HG02852 (cell line): ENCODE results near the gene PMS1.
"Not testable (repeated sequence)": the region's sequence is repeated elsewhere in the genome, so short reads cannot be mapped to it uniquely, and the experiment has no call there.

ENCODE experiments used
- ATAC-seq: cut with Tn5 transposase; IDR thresholded peaks from one replicate; pipeline ENCODE4 v1.9.1; 2021; ENCODE audit warnings: mild to moderate bottlenecking, moderate library complexity; ENCODE audit not compliant: unreplicated experiment

The PMS1 gene

DNA sequence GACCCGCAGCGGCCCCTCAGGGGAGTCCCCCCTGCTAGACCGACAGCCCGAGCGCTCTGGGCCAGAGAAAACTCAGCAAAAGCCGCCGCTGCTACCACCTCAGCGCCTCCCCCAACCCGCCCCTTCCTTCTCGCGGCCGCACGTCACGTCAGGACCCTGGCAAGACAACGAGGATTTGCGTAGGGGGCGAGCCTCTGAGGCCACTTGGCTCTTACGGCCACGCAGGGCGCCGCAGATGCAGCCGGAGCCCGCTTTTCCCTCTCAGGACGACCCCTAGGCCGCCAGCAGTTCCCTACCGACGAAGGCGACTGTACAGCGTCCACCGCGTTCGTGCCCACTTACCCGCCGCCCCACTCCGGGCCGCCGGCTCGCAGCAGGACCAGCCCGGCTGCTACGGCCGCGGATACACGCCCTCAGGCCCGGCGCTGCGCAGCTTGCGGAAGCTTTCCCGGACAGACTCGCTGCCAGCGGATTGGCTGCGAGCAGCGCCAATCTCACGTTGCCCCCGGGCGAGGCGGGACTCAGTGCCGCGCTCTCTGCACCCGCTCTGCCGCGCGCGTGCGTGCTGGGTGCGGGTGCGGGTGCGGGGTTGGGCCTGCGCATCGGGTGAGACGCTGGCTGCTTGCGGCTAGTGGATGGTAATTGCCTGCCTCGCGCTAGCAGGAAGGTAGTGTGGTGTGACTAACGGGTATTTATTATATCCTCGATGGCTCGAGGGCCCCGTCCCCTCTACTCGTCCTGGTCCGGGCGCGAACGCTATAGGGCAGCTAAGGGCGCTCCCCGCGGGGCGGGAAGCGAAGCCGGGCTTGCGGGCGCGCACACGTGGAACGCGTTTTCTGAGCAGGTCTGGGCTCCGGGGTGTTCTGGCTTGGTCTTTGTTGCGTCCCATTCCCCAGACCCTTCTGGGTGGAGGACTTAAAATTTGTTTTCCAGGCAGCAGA, at the start of gene PMS1, which contains the start of gene ORMDL1:
Gene PMS1 (plus strand): TSS at position 524 of the 941 bp plus-strand sequence. CDS start 7,360 bp downstream, outside the sequence.
Gene ORMDL1 (minus strand): TSS at position 413 of the 941 bp plus-strand sequence. CDS start 1,744 bp downstream, outside the sequence.
- ATAC-seq: peak; percentile 90

DNA sequence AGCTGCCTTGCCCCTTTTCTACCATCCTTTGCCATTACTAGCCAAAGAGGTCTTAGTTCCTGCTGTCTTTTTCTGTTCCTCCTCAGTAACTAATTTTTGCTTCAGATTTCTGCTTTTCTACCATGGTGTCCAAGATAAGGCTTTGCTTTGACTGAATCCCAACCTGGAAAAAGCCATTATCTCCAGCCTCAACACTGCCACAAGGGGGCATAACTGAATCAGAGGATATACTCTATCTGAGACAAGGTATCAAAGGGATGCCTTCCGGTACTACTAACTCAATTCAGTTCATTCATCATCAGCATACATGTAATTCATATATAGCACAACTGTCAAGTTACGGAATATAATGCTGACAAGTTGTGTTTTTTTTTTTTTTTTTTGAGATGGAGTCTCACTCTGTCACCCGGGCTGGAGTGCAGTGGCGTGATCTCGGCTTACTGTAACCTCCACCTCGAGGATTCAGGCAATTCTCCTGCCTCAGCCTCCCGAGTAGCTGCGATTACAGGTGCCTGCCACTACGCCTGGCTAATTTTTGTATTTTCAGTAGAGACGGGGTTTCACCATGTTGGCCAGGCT, 33.1 kb upstream of the PMS1 start:
- peak; percentile 61 for ATAC-seq

DNA sequence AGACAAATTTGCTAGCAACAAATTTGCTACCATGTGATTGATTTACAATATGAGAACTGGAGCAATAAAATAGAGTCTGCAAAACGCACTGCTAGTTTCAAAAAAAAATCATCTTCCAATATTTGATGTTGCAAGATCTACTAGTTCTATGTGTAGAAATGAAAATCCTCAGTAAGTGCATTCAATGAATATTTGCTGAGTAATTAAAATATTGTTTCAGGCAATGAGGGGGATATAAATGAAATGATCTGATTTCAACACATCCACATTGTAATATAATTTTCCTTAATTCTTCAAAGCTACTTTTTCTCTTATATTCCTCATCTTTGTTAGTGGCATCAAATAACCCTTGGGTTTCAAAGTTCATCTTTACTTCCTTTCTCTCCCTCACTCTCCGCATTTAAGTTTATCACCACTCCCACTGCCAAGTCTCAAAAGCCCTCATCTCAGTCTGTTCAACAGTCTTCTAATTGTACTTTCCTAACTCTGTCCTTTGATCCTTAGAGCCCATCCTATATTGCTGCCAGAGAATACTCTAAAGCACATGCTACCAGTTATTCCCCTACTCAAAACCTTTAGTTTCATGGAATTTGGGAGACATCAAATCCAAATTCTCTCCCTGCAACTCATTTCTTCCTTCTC, 27.8 kb upstream of the PMS1 start:
- ATAC-seq: no peak

DNA sequence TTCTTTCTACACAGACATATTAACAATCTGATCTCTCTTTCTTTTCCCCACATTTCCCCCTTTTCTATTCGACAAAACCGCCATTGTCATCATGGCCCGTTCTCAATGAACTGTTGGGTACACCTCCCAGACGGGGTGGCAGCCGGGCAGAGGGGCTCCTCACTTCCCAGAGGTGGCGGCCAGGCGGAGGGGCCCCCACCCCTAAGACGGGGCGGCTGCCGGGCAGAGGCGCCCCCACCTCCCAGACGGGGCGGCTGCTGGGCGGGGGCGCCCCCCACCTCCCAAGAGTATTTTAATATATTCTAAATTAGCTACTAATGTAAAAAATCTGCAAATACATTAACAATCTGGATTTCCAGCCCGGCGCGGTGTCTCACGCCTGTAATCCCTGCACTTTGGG, 24.1 kb upstream of the PMS1 start:
- ATAC-seq: not testable (repeated sequence)

DNA sequence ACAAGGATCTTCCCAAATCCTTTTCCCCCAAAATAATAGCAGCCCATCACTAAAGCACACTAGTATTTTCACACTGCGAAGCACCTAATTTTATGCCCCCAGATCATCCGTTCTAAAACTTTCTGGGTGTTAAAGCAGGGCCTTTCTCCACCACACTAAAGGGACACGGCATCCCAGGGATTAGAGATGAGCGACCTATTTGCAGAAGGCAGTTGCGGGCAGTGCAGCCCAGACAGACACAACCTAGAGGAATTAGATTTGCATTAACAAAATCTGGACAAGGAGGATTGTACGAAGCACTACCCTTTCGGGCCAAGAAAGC, 22.1 kb upstream of the PMS1 start:
- no peak for ATAC-seq

DNA sequence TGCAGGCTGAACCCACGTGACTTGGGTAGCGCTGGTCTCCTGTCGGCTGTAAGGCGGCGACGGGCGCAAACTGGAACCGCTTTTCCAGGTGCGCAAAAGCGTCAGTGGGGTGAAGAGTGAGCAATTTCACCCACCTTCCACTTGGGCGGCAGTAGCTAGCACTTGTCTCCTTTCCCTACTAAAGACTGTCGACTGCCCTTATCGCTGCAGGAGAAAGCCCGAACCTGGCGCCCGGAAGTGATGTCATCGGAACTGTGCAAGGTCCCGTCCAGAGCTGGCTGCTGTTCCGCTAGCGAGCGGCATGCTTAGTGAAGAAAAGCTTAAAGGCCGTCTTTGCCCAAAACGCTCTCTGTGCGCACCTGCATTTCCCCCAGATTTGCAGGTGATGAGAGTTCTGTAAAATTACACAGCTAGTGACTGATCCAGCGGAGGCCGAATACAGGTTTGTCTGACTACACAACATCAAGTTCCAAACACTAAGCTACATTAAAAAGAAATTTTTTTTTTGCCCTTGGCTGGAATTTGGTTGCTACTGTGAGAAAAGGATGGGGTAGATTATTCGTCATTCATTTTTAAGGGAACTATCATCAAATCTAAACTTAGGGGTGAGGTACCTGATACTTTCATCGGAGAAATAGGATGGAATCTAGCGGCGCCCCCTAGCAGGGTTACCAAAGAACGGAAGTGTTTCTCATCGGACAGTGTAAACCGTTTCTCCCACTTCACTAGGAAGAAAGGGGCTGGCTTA, 21.5 kb upstream of the PMS1 start, which contains the start of gene OSGEPL1:
Gene OSGEPL1 (minus strand): TSS at position 242 of the 748 bp plus-strand sequence. CDS start 1,152 bp downstream, outside the sequence.
- peak; percentile 96 for ATAC-seq

DNA sequence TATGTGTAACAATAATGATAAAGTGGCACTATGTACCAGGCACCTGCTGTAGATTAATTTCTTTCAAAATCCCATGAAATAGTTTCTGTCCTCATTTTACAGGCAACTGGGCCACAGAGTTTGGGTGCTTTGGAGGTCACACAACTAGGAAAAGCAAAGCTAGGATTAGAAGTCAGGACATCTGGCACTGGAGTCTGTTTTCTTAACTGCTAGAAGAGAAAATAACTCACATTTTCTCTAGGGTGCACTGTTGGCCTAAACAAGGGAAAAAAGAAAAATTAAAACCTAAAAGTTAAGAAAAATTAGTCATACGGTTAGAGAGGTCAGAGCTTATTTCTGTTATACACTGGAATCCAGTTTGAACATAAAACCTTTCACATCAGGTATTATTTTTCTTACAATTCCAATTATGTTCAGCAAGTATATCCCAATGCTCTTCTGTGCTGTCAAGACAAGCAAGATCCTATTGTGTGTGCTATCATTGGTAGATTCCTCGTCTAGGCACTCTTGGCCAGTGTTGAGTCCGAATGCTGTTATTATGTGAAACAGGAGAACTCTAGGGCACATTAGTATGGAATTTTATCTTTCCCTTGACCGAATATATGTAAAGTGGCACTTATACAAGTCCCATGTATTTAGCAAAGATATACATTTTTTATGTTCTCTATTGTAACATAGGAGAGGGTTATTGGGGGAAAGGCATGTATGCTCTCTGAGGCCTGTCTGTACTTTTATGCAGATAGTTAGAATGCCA, 20.2 kb upstream of the PMS1 start:
- ATAC-seq: no peak

DNA sequence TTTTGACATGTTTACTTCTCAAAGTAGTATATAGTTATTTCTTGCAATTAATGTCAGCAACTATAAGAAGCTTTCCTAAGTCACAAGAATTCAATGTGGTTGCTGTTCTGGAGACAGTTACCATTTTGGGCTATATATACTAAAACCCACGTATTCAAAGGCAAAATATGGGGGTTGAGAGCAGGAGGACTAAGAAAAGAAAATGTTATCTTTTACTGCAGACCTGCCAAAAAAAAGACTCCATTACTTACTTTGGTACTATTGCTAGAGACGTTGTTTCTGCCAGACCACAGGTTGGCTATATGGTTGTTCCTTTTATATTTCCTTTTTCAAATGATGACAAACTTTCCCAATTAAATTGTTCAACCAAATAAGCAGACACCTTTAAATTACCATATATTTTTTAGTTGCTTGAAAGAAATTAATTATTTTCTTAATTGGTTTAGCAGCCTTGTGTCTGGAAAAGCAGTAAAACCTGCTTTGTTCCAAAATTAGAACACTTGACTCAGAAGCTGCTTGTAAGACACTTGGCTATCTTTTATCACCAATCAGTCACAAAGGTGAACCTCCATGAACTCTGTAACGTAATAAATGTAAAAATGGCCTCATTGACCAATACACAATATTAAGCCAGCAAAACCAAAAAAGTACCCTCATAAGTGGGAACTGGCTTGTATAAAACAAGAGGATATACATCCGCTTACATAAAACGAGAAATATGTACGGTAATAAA, 13.5 kb upstream of the PMS1 start:
- no peak for ATAC-seq

DNA sequence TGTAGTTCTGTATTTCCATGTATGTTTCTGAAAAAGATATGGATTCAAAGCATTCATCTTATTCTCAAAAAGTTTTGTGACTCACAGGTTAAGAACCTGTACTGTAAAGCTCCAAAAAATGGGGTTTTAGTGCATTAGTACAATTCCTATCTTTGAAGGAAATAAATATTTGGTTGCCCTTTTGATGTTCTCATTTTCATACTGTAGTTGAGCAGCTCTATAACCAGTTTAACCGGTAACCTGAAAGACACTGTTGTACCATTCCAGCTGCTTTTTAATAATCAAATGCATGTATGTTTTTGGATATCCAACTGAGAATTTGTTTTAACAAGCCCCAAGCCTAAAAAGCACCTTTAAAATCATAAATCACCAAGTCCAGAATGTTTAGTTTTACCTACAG, 12.0 kb upstream of the PMS1 start:
- no peak for ATAC-seq

DNA sequence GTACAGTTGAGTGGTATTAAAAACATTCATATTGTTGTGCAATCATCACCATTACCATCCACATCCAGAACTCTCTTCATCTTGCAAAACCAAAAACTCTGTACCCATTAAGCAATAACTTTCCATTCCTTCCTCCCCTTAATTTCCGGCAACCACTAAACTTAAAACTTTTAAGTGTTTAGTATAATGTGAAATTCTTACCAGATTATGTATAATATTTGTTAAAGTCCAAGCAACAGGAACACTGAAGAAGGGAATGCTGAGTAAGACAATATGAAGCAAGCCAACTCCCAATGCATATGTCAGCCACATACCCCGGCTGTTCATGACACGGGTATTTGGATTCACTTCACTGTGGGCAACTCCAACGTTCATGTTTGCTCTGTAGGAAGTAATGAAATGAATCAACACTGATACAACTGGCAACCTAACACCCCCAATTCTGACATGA, 2.0 kb upstream of the PMS1 start:
- ATAC-seq: no peak

DNA sequence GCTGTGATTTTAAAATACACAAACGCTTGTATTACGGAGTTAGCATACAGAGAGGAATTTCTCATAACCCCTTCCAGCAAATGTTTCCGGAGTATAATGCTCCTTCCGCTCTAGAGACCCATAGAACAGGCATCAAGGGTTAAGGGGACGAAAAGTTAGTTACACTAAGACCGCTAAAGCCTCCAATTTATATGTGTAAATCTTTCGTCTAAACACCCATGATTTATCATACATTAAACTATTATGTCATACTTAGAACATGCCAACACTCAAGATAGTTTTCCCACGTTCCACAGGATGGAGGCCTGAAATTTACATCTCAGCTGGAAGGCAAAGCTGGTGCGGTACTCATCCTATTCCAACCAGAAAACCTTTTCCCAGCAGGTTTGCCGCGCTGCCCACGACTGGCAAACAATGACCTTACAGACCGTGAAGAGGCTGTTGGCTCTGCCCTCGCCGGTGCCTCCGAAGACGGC, 761 bp upstream of the PMS1 start:
- peak; percentile 9 for ATAC-seq

DNA sequence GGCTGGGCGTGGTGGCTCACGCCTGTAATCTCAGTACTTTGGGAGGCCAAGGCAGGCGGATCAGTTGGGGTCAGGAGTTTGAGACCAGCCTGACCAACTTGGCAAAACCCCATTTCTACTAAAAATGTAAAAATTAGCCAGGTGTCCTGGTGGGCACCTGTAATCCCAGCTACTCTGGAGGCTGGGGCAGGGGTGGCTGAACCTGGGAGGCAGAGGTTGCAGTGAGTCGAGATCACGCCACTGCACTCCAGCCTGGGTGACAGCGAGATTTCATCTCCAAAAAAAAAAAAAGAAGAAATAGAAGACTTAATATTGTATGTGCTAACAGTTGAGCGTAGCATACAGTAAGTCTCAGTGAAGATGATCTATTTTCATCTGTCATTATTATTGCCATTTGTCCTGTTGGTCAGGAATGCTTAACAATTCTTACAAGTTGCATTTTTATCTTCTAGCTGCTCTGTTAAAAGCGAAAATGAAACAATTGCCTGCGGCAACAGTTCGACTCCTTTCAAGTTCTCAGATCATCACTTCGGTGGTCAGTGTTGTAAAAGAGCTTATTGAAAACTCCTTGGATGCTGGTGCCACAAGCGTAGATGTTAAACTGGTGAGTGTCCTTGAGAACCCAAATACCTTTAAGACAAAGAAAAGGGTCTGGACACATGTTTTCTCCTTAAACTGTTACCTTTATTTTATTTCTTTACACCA, 7.2 kb downstream of the PMS1 start:
- ATAC-seq: no peak

DNA sequence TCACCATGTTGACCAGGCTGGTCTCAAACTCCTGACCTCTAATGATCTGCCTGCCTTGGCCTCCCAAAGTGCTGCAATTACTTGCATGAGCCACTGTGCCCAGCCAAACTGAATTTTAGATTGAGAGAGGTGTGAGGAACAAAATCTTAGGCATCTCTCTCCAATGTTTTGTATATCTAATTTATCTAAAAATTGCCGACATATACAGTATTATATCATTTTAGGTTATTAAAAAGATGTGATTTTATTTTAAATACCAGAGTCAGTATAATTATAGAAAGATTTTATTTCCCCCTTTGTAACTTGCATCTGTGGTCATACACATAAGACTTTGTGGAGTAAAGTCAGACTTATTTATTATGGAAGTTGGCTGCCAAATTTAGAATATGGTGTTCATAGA, 10.1 kb downstream of the PMS1 start:
- ATAC-seq: no peak

DNA sequence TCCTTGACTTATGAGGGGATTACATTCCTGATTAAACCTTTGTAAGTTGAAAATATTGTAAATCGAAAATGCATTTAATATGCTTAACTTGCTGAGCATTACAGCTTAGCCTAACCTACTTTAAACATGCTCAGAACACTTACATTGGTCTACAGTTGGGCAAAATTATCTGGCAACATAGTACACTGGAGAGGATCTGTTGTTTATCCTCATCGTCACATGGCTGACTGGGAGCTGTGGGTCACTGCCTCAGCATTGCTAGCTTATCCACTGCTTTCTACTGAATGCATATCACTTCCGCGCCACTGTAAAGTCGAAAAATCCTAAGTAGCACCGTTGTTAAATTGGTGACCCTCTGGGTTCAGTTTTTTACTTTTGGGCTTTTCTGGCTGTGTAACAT, 13.7 kb downstream of the PMS1 start:
- ATAC-seq: no peak

DNA sequence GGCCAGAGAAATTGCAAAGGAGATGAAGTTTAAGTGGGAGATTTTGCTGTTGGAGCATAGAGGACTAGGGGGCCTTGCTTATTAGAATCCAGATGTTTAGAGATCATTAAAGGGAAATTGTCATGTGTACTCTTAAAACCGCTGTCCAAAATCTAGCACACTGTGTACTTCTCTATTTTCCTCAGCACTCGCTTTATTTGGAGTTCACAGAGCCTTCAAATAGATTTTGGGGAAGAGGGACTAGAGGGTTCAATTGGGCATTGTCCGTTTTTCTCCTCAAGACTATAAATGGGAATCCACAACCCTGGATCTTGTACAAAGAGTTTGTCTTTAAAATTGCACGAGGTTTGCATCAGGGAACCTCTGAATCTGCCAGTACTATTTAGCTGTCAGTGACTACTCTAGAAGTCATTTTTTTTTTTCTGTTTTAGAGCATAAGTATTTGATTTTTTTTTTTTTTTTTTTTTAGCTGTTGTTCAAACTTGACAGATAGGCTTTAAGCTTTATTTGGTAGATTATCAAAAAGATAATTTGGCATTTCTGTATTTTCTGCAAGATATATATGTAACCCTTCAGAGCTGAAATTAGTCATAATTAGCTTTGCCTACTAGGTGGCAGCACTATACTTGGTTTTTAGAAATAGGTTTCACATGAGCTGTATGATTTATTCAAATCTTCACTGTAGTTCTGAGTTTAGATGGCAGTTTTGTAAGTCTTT, 14.2 kb downstream of the PMS1 start:
- ATAC-seq: peak; percentile 80

DNA sequence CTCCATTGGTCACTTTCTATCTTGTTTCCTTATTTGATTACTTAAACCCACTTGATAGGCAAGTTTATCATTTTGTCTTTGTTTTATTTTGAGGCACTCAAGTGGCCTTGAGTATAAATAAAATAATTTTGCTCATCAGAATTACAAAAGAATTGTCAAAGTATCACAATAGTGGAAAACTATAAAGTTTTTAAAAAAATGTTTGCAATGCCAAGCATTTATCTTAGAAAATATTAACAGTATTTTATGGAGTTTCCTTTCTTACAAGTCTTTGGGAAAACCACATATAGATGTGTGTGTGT, 14.7 kb downstream of the PMS1 start:
- ATAC-seq: no peak

DNA sequence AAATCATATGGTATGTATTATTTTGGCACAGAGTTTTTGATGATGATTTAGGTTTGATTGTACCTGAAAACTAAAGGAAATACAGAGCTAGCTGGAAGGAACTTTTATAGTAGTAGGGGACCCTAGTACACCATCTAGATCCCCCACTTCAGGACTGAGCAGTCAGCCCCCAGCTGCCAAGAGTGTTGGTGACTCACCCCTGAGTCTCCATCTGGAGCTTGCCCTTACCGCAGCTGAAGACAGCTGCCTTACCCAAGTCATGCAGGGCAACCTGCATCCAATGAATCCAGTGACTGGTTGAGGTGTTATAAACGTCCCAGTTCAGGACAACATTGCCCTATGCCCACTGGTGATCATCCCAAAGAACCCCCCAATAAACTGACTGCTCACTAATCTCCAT, 15.3 kb downstream of the PMS1 start:
- ATAC-seq: no peak

DNA sequence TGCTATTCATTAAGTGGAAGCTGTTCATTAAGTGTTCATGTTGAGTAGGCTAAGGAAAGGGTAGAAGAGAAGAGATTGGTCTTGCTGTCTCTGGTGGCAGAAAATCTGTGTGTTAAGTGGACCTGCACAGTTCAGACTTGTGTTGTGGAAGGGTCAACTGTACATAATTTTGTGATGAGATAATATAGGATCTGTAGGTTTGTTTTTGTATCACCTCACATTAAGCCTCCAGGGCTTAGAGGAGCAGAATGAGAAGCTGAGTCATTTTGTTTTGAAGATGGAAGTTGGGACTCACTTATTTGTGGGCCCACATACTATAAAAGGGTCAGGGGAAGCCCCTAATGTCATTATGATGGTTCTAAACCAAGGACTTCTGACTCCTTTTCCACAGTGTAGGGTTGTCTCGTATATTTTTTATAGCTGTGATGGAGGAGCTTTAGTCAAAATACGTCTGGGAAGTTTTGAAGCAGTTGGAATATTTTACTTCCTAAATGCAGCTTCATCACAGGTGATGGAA, 18.2 kb downstream of the PMS1 start:
- ATAC-seq: no peak
